Panc1 (cell line): ENCODE results near the gene KRTAP4-12.

Source experiments
- POLR2AphosphoS5 ChIP-seq: IDR thresholded peaks from 2 replicates; pipeline ENCODE4 v1.6.1; 2012; ENCODE audit warnings: mild to moderate bottlenecking, low read depth, low read length, moderate library complexity
- SIN3A ChIP-seq: IDR thresholded peaks from 2 replicates; pipeline ENCODE4 v1.6.1; 2012; ENCODE audit warnings: low read depth, mild to moderate bottlenecking, low read length, moderate library complexity, borderline replicate concordance; ENCODE audit not compliant: insufficient read depth
- TF ChIP-seq, protein P1 (sequence below): fragments of 450-650 bp; IDR thresholded peaks from 2 replicates; pipeline ENCODE4 v1.5.1; 2017; ENCODE audit warnings: mild to moderate bottlenecking
- TF ChIP-seq, protein P2 (sequence below), 2 experiments: IDR thresholded peaks; 2 replicates each; pipeline ENCODE4 v1.6.1; 2011 to 2012; ENCODE audit warnings: low read depth in 2 of 2, control low read depth in 1 of 2, low read length in 1 of 2, mild to moderate bottlenecking in 1 of 2, moderate library complexity in 1 of 2; ENCODE audit not compliant: insufficient read depth in 1 of 2

GRCh38 chr17:41127371-41127770 is 3.4 kb upstream of the KRTAP4-12 start:
- TF ChIP-seq, protein P1, sequence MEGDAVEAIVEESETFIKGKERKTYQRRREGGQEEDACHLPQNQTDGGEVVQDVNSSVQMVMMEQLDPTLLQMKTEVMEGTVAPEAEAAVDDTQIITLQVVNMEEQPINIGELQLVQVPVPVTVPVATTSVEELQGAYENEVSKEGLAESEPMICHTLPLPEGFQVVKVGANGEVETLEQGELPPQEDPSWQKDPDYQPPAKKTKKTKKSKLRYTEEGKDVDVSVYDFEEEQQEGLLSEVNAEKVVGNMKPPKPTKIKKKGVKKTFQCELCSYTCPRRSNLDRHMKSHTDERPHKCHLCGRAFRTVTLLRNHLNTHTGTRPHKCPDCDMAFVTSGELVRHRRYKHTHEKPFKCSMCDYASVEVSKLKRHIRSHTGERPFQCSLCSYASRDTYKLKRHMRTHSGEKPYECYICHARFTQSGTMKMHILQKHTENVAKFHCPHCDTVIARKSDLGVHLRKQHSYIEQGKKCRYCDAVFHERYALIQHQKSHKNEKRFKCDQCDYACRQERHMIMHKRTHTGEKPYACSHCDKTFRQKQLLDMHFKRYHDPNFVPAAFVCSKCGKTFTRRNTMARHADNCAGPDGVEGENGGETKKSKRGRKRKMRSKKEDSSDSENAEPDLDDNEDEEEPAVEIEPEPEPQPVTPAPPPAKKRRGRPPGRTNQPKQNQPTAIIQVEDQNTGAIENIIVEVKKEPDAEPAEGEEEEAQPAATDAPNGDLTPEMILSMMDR: no peak
- no peak for TF ChIP-seq POLR2AphosphoS5
- TF ChIP-seq, protein P2, sequence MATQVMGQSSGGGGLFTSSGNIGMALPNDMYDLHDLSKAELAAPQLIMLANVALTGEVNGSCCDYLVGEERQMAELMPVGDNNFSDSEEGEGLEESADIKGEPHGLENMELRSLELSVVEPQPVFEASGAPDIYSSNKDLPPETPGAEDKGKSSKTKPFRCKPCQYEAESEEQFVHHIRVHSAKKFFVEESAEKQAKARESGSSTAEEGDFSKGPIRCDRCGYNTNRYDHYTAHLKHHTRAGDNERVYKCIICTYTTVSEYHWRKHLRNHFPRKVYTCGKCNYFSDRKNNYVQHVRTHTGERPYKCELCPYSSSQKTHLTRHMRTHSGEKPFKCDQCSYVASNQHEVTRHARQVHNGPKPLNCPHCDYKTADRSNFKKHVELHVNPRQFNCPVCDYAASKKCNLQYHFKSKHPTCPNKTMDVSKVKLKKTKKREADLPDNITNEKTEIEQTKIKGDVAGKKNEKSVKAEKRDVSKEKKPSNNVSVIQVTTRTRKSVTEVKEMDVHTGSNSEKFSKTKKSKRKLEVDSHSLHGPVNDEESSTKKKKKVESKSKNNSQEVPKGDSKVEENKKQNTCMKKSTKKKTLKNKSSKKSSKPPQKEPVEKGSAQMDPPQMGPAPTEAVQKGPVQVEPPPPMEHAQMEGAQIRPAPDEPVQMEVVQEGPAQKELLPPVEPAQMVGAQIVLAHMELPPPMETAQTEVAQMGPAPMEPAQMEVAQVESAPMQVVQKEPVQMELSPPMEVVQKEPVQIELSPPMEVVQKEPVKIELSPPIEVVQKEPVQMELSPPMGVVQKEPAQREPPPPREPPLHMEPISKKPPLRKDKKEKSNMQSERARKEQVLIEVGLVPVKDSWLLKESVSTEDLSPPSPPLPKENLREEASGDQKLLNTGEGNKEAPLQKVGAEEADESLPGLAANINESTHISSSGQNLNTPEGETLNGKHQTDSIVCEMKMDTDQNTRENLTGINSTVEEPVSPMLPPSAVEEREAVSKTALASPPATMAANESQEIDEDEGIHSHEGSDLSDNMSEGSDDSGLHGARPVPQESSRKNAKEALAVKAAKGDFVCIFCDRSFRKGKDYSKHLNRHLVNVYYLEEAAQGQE (IDR thresholded peaks at IDR 0.05; ENCODE audit: insufficient read depth in 1 of 2, low read depth in 2 of 2, low read length in 1 of 2): no peak
- TF ChIP-seq SIN3A: no peak
